ENCODE results near the gene NRG2.

Gene NRG2

DNA sequence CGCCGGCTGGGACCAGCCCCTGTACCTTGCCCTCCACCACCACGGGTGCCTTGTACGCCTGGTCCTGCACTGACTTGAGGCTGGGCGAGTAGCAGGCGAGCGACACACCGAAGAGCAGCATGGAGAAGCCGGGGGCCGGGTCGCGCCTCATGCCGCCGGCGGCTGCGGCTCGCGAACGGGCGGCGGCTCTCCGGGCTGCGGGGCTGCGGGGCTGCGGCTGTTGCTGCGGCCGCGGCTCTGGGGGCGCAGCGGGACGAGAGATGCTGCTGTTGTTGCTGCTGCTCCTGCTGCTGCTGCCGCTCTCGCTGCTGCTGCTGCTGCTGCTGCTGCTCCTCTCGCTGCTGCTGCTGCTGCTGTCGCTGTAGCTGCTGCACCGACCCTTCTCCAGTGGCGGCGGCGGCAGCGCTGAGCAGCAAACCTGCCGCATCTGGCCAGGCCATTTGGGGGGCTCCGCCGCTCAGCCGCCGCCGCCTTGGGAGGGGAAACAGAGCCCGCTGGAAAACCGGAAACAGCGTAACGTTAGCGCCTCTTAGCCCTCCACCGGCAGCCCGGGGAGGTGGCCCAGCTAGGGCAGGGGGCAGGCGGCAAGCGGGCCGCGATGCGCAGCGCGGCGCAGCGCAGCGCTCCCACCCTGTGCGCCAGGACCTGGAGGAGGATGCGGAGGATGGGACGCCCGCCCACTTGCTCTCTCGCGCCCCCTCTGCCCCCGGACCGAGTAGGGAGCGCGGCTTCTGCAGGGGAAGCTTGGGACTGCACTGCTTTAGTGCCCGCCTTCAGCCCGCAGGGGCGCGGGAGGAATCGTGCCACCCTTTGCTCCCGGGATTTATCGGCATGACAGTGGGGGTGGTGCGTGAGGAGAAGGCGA lies at the start of gene NRG2:
Gene NRG2, minus strand, starts transcription at position 657 of the 865 bp plus-strand sequence.
- Histone ChIP-seq H3K4me1 (peaks cover 22% of the 10 kb centered on the region), H3K9me3 (ENCODE audit: control insufficient read depth, low read length) (no peaks in the 10 kb centered on the region), H3K79me2 (peaks cover 4% of the 10 kb centered on the region), H3K4me3 (ENCODE audit: low read depth, low read length) (peak within 1 kb of the TSS; percentile 66), H3K27ac (peak within 1 kb of the TSS; percentile 90), H3K27me3 (ENCODE audit: control insufficient read depth, insufficient read depth, low read length) (no peaks in the 10 kb centered on the region), H3K4me2 (ENCODE audit: low read length) (peak within 1 kb of the TSS; percentile 96), H3K9ac (peak within 1 kb of the TSS; percentile 39), H3K36me3 (ENCODE audit: control insufficient read depth, insufficient read depth, low read length) (no peaks in the 10 kb centered on the region), H2AFZ (peak within 1 kb of the TSS; percentile 86)
- TF ChIP-seq, protein P1, sequence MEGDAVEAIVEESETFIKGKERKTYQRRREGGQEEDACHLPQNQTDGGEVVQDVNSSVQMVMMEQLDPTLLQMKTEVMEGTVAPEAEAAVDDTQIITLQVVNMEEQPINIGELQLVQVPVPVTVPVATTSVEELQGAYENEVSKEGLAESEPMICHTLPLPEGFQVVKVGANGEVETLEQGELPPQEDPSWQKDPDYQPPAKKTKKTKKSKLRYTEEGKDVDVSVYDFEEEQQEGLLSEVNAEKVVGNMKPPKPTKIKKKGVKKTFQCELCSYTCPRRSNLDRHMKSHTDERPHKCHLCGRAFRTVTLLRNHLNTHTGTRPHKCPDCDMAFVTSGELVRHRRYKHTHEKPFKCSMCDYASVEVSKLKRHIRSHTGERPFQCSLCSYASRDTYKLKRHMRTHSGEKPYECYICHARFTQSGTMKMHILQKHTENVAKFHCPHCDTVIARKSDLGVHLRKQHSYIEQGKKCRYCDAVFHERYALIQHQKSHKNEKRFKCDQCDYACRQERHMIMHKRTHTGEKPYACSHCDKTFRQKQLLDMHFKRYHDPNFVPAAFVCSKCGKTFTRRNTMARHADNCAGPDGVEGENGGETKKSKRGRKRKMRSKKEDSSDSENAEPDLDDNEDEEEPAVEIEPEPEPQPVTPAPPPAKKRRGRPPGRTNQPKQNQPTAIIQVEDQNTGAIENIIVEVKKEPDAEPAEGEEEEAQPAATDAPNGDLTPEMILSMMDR (IDR thresholded peaks at IDR 0.05), result peak; percentile 75

DNA sequence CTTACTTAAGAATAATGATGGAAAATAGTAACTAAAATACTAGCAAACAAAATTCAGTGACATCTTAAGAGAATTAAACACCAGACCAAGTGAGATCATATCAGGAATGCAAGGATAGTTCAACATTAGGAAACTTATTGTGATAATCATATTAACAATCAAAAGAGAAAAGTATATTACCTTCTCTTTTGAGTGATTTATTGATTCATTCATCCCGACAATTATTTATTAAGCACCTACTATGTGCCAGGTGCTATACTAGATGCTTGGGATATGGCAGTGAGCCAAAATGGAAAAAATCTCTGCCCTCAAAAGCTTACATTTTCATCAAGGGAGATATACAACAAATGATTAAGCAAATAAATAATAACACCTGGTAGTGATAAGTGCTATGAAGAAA lies 47.2 kb upstream of the NRG2 start:
- H3K27ac ChIP-seq, result no peak overlapping the region
- H3K79me2 ChIP-seq, result no peaks in the 10 kb centered on the region
- no peak overlapping the region for H3K4me2 ChIP-seq (ENCODE audit: low read length)
- H3K4me3 ChIP-seq (ENCODE audit: low read depth, low read length), result no peak overlapping the region
- H3K4me1 ChIP-seq, result no peaks in the 10 kb centered on the region
- no peak overlapping the region for H2AFZ ChIP-seq
- H3K9ac ChIP-seq, result no peak overlapping the region
- H3K9me3 ChIP-seq (ENCODE audit: control insufficient read depth, low read length), result no peaks in the 10 kb centered on the region
- H3K36me3 ChIP-seq (ENCODE audit: control insufficient read depth, insufficient read depth, low read length), result no peaks in the 10 kb centered on the region
- no peaks in the 10 kb centered on the region for H3K27me3 ChIP-seq (ENCODE audit: control insufficient read depth, insufficient read depth, low read length)
- TF ChIP-seq, protein P1 (IDR thresholded peaks at IDR 0.05), result no peak

DNA sequence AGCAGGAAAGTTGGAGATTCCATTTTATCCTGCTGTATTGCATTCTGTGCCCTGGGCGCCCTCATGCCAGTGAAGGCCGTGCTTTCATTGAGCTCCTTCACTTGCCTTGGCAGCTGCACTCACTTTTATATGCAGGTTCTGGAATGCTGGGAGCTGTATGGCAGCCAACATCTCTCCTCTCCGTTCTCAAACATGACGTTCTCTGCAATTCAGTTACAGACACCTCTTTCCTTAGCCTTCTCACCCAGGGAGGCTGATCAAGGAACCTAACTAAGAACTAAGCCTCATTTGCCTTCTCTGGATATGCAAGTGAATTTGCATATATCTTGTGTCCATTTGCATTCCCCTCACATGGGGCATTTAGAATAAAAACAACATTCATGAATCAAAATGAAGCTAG lies 41.4 kb upstream of the NRG2 start:
- Histone ChIP-seq H3K4me1 (peaks cover 8% of the 10 kb centered on the region), H3K27ac (peak overlapping the region; percentile 22), H3K4me3 (ENCODE audit: low read depth, low read length) (no peak overlapping the region), H3K9ac (no peak overlapping the region), H3K9me3 (ENCODE audit: control insufficient read depth, low read length) (no peaks in the 10 kb centered on the region), H2AFZ (peak overlapping the region; percentile 89), H3K27me3 (ENCODE audit: control insufficient read depth, insufficient read depth, low read length) (no peaks in the 10 kb centered on the region), H3K4me2 (ENCODE audit: low read length) (no peak overlapping the region), H3K36me3 (ENCODE audit: control insufficient read depth, insufficient read depth, low read length) (no peaks in the 10 kb centered on the region), H3K79me2 (no peaks in the 10 kb centered on the region)
- TF ChIP-seq, protein P1 (IDR thresholded peaks at IDR 0.05), result no peak

DNA sequence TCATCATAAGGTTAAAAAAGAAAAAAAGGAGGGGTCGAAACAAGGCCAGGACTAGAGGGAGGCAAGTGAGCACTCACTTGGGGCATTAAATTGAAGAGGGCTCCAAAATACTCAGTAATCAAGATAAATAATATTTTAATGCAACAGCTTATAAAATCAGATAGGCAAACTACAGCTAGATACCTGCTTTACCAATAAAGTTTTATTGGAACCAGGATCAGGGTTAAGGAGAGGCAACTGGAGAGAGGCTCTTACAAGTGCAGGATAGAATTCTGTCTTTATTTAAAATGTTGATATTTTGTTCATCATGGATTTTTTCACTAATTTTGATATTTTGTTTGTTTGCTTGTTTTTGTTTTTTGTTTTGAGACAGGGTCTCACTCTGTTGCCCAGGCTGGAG lies 40.6 kb upstream of the NRG2 start:
- Histone ChIP-seq H3K4me2 (ENCODE audit: low read length) (no peak overlapping the region), H3K79me2 (no peaks in the 10 kb centered on the region), H3K27ac (no peak overlapping the region), H3K9ac (no peak overlapping the region), H3K27me3 (ENCODE audit: control insufficient read depth, insufficient read depth, low read length) (no peaks in the 10 kb centered on the region), H3K4me3 (ENCODE audit: low read depth, low read length) (no peak overlapping the region), H3K4me1 (peaks cover 8% of the 10 kb centered on the region), H3K9me3 (ENCODE audit: control insufficient read depth, low read length) (no peaks in the 10 kb centered on the region), H2AFZ (no peak overlapping the region), H3K36me3 (ENCODE audit: control insufficient read depth, insufficient read depth, low read length) (no peaks in the 10 kb centered on the region)
- TF ChIP-seq, protein P1 (IDR thresholded peaks at IDR 0.05), result no peak

DNA sequence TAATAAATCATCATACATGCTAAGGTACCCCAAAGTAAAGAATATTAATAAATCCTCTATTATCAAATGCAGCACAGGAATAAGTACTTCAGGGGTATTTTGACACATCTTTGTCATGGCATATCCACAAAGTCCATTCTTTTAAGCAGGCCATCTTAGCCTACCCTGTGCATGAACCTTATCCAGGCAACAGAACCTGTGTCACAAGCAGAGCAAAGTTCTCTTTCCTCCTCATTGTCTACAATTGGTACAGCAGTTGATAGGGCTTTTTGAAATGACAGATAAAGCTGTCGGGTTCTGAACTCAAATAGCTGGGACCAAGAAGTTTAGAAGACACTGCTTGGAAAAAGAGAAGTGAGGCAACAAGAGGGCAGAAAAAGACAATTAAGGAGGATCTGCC lies 40.0 kb upstream of the NRG2 start:
- TF ChIP-seq, protein P1 (IDR thresholded peaks at IDR 0.05), result no peak
- Histone ChIP-seq H3K27me3 (ENCODE audit: control insufficient read depth, insufficient read depth, low read length) (no peaks in the 10 kb centered on the region), H2AFZ (no peak overlapping the region), H3K36me3 (ENCODE audit: control insufficient read depth, insufficient read depth, low read length) (no peaks in the 10 kb centered on the region), H3K4me3 (ENCODE audit: low read depth, low read length) (no peak overlapping the region), H3K4me2 (ENCODE audit: low read length) (no peak overlapping the region), H3K9ac (no peak overlapping the region), H3K9me3 (ENCODE audit: control insufficient read depth, low read length) (no peaks in the 10 kb centered on the region), H3K27ac (no peak overlapping the region), H3K4me1 (peaks cover 8% of the 10 kb centered on the region), H3K79me2 (no peaks in the 10 kb centered on the region)

Measured in parathyroid adenoma (tissue), 2 donors.